Psoas muscle (tissue), 8 donors: ENCODE measurements around the gene BCAT1. TPM values are rescaled to one million over a fixed set of nuclear protein-coding genes. Genes with fewer than 3 reads are reported as not detected.

Source experiments
- ATAC-seq, 4 donors: fragments of 200-7000 bp; cut with Tn5 transposase; one replicate each; pipeline ENCODE4 v1.9.1; 2020; ENCODE audit warnings: moderate library complexity in 3 of 4, mild to moderate bottlenecking in 2 of 4
- DNase-seq, 2 donors: peaks; one replicate each; pipeline ENCODE4 v3.0.0-alpha.2; 2020
- H3K27ac ChIP-seq: fragments of 200-600 bp; one replicate; pipeline ENCODE4 v1.8.0; 2022
- H3K27me3 ChIP-seq, 3 donors: fragments of 200-600 bp in 1 of 3; one replicate each; pipeline versions ENCODE4 v1.6.1 to v1.8.0; 2013 to 2022; ENCODE audit warnings: low read length in 2 of 3, mild to moderate bottlenecking in 2 of 3, moderate library complexity in 1 of 3; ENCODE audit not compliant: insufficient read depth in 3 of 3
- H3K36me3 ChIP-seq, 2 donors: fragments of 200-600 bp in 1 of 2; one replicate each; pipeline versions ENCODE4 v1.6.1 to v1.8.0; 2013 to 2022; ENCODE audit warnings: low read depth in 1 of 2, mild to moderate bottlenecking in 1 of 2, moderate library complexity in 1 of 2; ENCODE audit not compliant: insufficient read depth in 1 of 2
- H3K4me1 ChIP-seq: fragments of 200-600 bp; one replicate; pipeline ENCODE4 v1.8.0; 2022
- H3K4me3 ChIP-seq: fragments of 200-600 bp; one replicate; pipeline ENCODE4 v1.8.0; 2022; ENCODE audit warnings: mild to moderate bottlenecking
- H3K9me3 ChIP-seq: fragments of 200-600 bp; one replicate; pipeline ENCODE4 v1.8.0; 2022
- WGBS, 3 donors: extraction: QIAGEN DNeasy Blood & Tissue Kit; methylation state at CpG; one replicate each; pipeline versions ENCODE4 v1.1.6 to v1.1.7; 2013; 5-methylcytosine and 5-hydroxymethylcytosine counted together
- intact Hi-C, 2 donors: fragments of 100-400 bp; cut with DNase I; formaldehyde crosslinking; loops; one replicate each; pipeline versions ENCODE4 v1.11.0 to v1.14.2; 2022
- polyA plus RNA-seq, 3 donors: library from polyadenylated mRNA; stranded (reverse); fragments of 200-250 nt; gene quantifications; one replicate each; pipeline ENCODE4 v1.2.3, GENCODE V29; 2013
- total RNA-seq, 4 donors: library from RNA; stranded (reverse); fragmentation: NEBNext Ultra II Directional in 2 of 4; extraction: Animal tissue kit (Norgen Biotek cat#: 25700) in 2 of 4; gene quantifications; one replicate each; pipeline versions ENCODE4 v1.2.1 to v1.2.4, GENCODE V29; 2021 to 2023
- TF ChIP-seq, protein P1 (sequence below): fragments of 200-600 bp; IDR thresholded peaks from one replicate; pipeline ENCODE4 v1.8.0; 2022; ENCODE audit warnings: antibody characterized with exemption
- donor health status: healthy with polysubstance abuse.
- donor health status: DM: no; HTN: no; CAD: no; lungs with moderate emphysema.
- donor health status: Bipolar disorder and iron deficiency.
- donor health status: healthy.
- donor health status: DM: yes; HTN: yes; CAD: no.
- donor health status: DM: no; HTN: no; CAD: no.
- donor health status: DM: no; HTN: no; CAD: no.
- donor health status: DM: yes; HTN: yes; CAD: no.

Gene BCAT1
- total and polyA plus RNA-seq, 7 donors, result 0.30 to 3.8 (median 2.7) TPM

DNA sequence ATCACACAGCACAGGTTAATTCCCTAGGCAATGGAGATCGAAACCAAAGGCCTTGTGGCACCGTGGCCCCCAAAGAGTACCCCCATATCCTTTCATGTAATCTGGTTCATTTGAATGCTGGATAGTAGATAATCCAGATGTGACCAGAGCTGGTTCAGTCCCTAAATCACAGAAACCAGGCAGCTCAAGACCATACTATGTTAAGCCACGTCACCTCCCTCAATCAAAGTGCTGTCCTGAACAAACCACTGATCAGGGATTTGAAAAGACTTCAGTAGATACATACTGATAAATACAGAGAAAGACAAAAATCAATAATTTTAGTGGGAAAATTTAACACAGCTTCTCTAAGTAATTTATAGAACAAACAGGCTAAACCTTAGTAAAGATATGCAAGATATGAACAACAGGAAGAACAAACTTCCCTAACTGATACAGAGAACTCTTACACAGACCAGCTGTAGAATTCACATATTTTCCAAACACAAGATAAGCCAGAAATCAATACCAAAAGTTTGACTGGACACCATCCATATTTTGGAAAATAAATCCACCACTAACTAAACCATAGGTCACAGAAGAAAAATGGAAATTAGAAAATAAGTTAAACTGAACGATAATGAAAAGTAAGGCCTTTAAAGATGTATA, 67.1 kb downstream of the BCAT1 start:
- intact Hi-C loops, result no loop called here
- H3K27ac ChIP-seq, result no peak overlapping the region

DNA sequence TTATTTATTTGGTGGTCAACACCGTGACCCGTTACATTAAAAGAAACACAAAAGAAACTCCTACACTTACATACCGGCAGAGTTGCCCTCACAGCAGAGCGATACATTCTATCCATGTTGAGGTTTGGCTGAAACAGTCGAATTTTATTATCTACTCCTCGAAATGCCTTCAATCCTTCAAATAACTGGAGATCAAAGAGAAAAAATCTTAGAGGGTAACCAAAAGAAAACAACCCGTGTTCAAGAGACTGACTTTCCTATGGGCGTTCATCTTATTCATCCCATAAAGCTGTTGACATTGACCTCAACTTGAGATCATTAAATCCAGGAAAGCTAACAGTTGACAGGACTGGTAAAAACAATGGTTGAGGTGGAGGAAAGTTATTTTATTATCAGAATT, 67.7 kb downstream of the BCAT1 start:
- no peaks in the 10 kb centered on the region for H3K9me3 ChIP-seq

More for the DNA sequence above, 67.1 kb downstream of the BCAT1 start:
- H3K4me1 ChIP-seq, result no peaks in the 10 kb centered on the region
- TF ChIP-seq, protein P1, sequence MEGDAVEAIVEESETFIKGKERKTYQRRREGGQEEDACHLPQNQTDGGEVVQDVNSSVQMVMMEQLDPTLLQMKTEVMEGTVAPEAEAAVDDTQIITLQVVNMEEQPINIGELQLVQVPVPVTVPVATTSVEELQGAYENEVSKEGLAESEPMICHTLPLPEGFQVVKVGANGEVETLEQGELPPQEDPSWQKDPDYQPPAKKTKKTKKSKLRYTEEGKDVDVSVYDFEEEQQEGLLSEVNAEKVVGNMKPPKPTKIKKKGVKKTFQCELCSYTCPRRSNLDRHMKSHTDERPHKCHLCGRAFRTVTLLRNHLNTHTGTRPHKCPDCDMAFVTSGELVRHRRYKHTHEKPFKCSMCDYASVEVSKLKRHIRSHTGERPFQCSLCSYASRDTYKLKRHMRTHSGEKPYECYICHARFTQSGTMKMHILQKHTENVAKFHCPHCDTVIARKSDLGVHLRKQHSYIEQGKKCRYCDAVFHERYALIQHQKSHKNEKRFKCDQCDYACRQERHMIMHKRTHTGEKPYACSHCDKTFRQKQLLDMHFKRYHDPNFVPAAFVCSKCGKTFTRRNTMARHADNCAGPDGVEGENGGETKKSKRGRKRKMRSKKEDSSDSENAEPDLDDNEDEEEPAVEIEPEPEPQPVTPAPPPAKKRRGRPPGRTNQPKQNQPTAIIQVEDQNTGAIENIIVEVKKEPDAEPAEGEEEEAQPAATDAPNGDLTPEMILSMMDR, result no peak
- H3K36me3 ChIP-seq, result no peaks in the 10 kb centered on the region
- H3K27me3 ChIP-seq, result peaks cover 0 to 2% (median 0%) of the 10 kb centered on the region in 3 donors
- WGBS, 3 donors, result 95 to 98% (median 98%) methylated on average over 4 of the region's 4 CpGs
- no peak overlapping the region for H3K4me3 ChIP-seq
- ATAC-seq, result no peak
- H3K9me3 ChIP-seq, result no peaks in the 10 kb centered on the region
- no peak for DNase-seq

DNA sequence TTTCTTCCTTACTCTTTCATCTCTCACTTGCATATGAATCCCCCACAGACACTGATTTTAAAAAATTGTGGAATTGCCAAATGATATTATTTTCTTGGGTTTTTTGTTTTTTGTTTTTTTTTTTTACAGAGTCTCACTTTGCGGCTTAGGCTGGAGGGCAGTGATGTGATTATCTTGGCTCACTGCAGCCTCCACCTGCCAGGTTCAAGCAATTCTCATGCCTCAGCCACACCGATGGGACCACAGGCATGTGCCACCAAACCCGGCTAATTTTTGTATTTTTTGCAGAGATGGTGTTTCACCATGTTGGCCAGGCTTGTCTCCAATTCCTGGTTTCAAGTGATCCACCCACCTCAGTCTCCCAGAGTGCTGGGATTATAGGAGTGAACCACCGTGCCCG, 68.2 kb downstream of the BCAT1 start:
- TF ChIP-seq, protein P1, result no peak
- intact Hi-C loops, result no loop called here
- no peak overlapping the region for H3K27ac ChIP-seq
- DNase-seq, result no peak
- no peaks in the 10 kb centered on the region for H3K4me1 ChIP-seq
- WGBS, 3 donors, result 78 to 84% (median 82%) methylated on average over 5 of the region's 5 CpGs
- no peak for ATAC-seq
- no peaks in the 10 kb centered on the region for H3K27me3 ChIP-seq
- H3K4me3 ChIP-seq, result no peak overlapping the region
- no peaks in the 10 kb centered on the region for H3K36me3 ChIP-seq
- no peaks in the 10 kb centered on the region for H3K9me3 ChIP-seq

More for the DNA sequence above, 67.7 kb downstream of the BCAT1 start:
- WGBS, 3 donors, result 86 to 92% (median 90%) methylated on average over 8 of the region's 8 CpGs
- ATAC-seq, result no peak
- DNase-seq, result no peak
- no peak overlapping the region for H3K27ac ChIP-seq
- H3K36me3 ChIP-seq, result no peaks in the 10 kb centered on the region
- H3K27me3 ChIP-seq, result peaks cover 0 to 2% (median 0%) of the 10 kb centered on the region in 3 donors
- intact Hi-C loops, result no loop called here
- TF ChIP-seq, protein P1, result no peak
- no peaks in the 10 kb centered on the region for H3K4me1 ChIP-seq
- no peak overlapping the region for H3K4me3 ChIP-seq

DNA sequence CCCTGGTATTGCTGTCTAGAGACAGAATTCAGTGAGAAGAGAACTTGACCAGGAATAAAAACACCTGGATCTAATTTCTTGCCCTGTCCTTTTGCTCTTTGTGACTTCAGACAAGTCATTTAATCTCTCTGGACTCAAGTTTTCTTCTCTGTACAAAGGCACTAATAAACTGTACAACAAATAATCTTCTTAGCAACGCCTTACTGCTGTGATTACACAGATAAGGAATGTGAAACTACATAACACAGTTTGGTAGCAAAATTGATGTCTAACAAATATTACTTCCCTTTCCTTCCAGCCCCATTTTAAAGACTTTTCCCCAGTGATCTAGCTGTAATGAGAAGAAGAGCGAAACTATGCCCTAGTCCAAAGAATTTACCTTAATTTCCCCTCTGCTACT, 69.3 kb downstream of the BCAT1 start:
- no peak overlapping the region for H3K4me3 ChIP-seq
- no peak for ATAC-seq
- intact Hi-C loops, result no loop called here
- TF ChIP-seq, protein P1, result no peak
- 56 to 63% (median 57%) methylated on average over 2 of the region's 2 CpGs for WGBS, 3 donors
- H3K27me3 ChIP-seq, result no peaks in the 10 kb centered on the region
- DNase-seq, result no peak
- H3K36me3 ChIP-seq, result no peaks in the 10 kb centered on the region
- no peaks in the 10 kb centered on the region for H3K9me3 ChIP-seq
- H3K27ac ChIP-seq, result no peak overlapping the region
- no peaks in the 10 kb centered on the region for H3K4me1 ChIP-seq

DNA sequence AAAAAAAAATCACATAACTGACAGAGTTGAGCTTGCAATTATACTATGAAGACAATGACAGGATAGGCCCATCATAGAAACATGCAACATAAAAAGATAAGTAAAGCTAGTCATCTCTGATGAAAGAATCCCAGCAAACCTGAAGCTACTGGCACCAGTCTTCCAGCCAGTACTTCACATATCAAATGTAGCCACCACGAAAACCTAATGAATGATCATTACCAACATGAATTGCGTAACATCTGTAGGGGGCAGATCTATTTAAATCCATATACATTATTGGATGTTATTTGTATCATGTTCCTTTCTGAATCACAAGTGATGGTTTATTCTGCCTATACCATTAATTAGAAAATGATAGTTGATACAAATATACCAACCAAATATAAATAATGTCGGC, 73.9 kb downstream of the BCAT1 start:
- H3K27ac ChIP-seq, result no peak overlapping the region
- no peak overlapping the region for H3K4me3 ChIP-seq
- H3K36me3 ChIP-seq, result no peaks in the 10 kb centered on the region
- ATAC-seq (no peak), DNase-seq (no peak)
- H3K9me3 ChIP-seq, result no peaks in the 10 kb centered on the region
- no peaks in the 10 kb centered on the region for H3K4me1 ChIP-seq
- TF ChIP-seq, protein P1, result no peak
- 93 to 99% (median 97%) methylated on average over 3 of the region's 3 CpGs for WGBS, 3 donors
- H3K27me3 ChIP-seq, result no peaks in the 10 kb centered on the region
- intact Hi-C loops, result no loop called here
